Esophagus squamous epithelium (tissue), 5 donors: ENCODE data around the gene MCRIP1. TPM values are rescaled to one million over a fixed set of nuclear protein-coding genes. Genes with fewer than 3 reads are reported as not detected.

ENCODE experiments used
- DNase-seq: peaks from one replicate; lab custom pipeline; 2025; lab: John Stamatoyannopoulos, UW
- H3K27ac ChIP-seq, 4 donors: fragments of 200-600 bp; sonication (generic); one replicate each; pipeline ENCODE4 v1.5.1; 2016 to 2019; ENCODE audit warnings: mild to moderate bottlenecking in 1 of 4
- H3K27me3 ChIP-seq, 4 donors: fragments of 200-600 bp; sonication (generic); 1 replicate in 3 of 4; 2 replicates in 1 of 4; pipeline versions ENCODE4 v1.5.1 to v1.6.0; 2017 to 2021; ENCODE audit warnings: antibody characterized with exemption in 1 of 4
- H3K36me3 ChIP-seq, 3 donors: fragments of 200-600 bp; sonication (generic); one replicate each; pipeline ENCODE4 v1.5.1; 2016 to 2019
- H3K4me1 ChIP-seq, 3 donors: fragments of 200-600 bp; sonication (generic); one replicate each; pipeline ENCODE4 v1.5.1; 2017 to 2019
- H3K4me3 ChIP-seq, 4 donors: fragments of 200-600 bp; sonication (generic); 1 replicate in 3 of 4; 2 replicates in 1 of 4; pipeline ENCODE4 v1.5.1; 2016 to 2019; ENCODE audit warnings: mild to moderate bottlenecking in 2 of 4, moderate library complexity in 1 of 4
- H3K9me3 ChIP-seq, 3 donors: fragments of 200-600 bp; sonication (generic); one replicate each; pipeline ENCODE4 v1.5.1; 2016 to 2019
- CTCF ChIP-seq, 6 experiments: fragments of 450-650 bp in 4 of 6; fragments of 200-600 bp in 2 of 6; sonication (generic) in 2 of 6; IDR thresholded peaks; one replicate each; pipeline ENCODE4 v1.5.1; 2016 to 2019; ENCODE audit warnings: antibody characterized with exemption in 6 of 6, mild to moderate bottlenecking in 4 of 6, moderate library complexity in 4 of 6
- POLR2A ChIP-seq, 4 donors: fragments of 450-650 bp; IDR thresholded peaks; one replicate each; pipeline ENCODE4 v1.6.1; 2017; ENCODE audit warnings: antibody characterized with exemption in 4 of 4, mild to moderate bottlenecking in 4 of 4, moderate library complexity in 3 of 4
- WGBS, 2 donors: methylation state at CpG; one replicate each; pipeline ENCODE4 v1.1.5; 2018; 5-methylcytosine and 5-hydroxymethylcytosine counted together
- intact Hi-C: fragments of 100-400 bp; cut with DNase I; formaldehyde crosslinking; loops from one replicate; pipeline ENCODE4 v1.15.0; 2022
- total RNA-seq, 4 donors: library from RNA; depleted of rRNA; stranded (reverse); fragments of >200 nt; gene quantifications; one replicate each; pipeline ENCODE4 v1.1.0, GENCODE V29; 2016
- donor health status: DM: yes; HTN: yes; CAD: no.

MCRIP1 gene
- total RNA-seq, 4 donors from 2014 or later: 8.7 to 28.0 (median 13.2) TPM

- H3K4me3 ChIP-seq: peak overlapping the region in 2 of 4 donors; percentile 79 to 95
- H3K4me1 ChIP-seq: peaks cover 32 to 68% (median 34%) of the 10 kb centered on the region in 3 donors
- H3K27me3 ChIP-seq: no peaks in the 10 kb centered on the region
- no peak for TF ChIP-seq POLR2A (IDR thresholded peaks at IDR 0.05)
- no peak for TF ChIP-seq CTCF (IDR thresholded peaks at IDR 0.05)
- H3K27ac ChIP-seq: peak overlapping the region; percentile 88 to 95 (median 90)
- 80 to 93% methylated on average over 6 to 7 of the region's 7 CpGs for WGBS, 2 donors
- H3K36me3 ChIP-seq: no peaks in the 10 kb centered on the region
- intact Hi-C loops: no loop called here
- H3K9me3 ChIP-seq: no peaks in the 10 kb centered on the region
- no peak for DNase-seq
These were observed 1.5 kb downstream of the MCRIP1 start for GRCh38 chr17:81831563-81831956.

GRCh38 chr17:81829858-81830257 is 3.2 kb downstream of the MCRIP1 start:
- H3K36me3 ChIP-seq: no peaks in the 10 kb centered on the region
- H3K4me1 ChIP-seq: peaks cover 32 to 77% (median 34%) of the 10 kb centered on the region in 3 donors
- TF ChIP-seq POLR2A (IDR thresholded peaks at IDR 0.05) (no peak), CTCF (IDR thresholded peaks at IDR 0.05) (no peak)
- no peak for DNase-seq
- WGBS, 2 donors: 71 to 75% methylated on average over 1 to 4 of the region's 6 CpGs
- H3K9me3 ChIP-seq: no peaks in the 10 kb centered on the region
- intact Hi-C loops: no loop called here
- no peak overlapping the region for H3K4me3 ChIP-seq
- peak overlapping the region in 1 of 4 donors; percentile 52 for H3K27ac ChIP-seq
- no peaks in the 10 kb centered on the region for H3K27me3 ChIP-seq

- intact Hi-C loops: no loop called here
- TF ChIP-seq CTCF (IDR thresholded peaks at IDR 0.05) (no peak), POLR2A (IDR thresholded peaks at IDR 0.05) (no peak)
- 69 to 81% methylated on average over 5 to 7 of the region's 7 CpGs for WGBS, 2 donors
- H3K4me1 ChIP-seq: peaks cover 30 to 73% (median 32%) of the 10 kb centered on the region in 3 donors
- H3K27ac ChIP-seq: no peak overlapping the region
- H3K27me3 ChIP-seq: no peaks in the 10 kb centered on the region
- DNase-seq: no peak
- H3K4me3 ChIP-seq: no peak overlapping the region
- H3K9me3 ChIP-seq: no peaks in the 10 kb centered on the region
- peaks cover 0 to 10% (median 0%) of the 10 kb centered on the region in 3 donors for H3K36me3 ChIP-seq
These were observed 4.4 kb downstream of the MCRIP1 start for GRCh38 chr17:81828656-81829055.

GRCh38 chr17:81825841-81826466 is 7.1 kb downstream of the MCRIP1 start:
- Histone ChIP-seq H3K4me3 (no peak overlapping the region), H3K27me3 (no peaks in the 10 kb centered on the region), H3K27ac (no peak overlapping the region), H3K36me3 (peaks cover 0 to 24% (median 0%) of the 10 kb centered on the region in 3 donors), H3K4me1 (peaks cover 38 to 78% (median 40%) of the 10 kb centered on the region in 3 donors), H3K9me3 (no peaks in the 10 kb centered on the region)
- TF ChIP-seq POLR2A (IDR thresholded peaks at IDR 0.05) (no peak), CTCF (IDR thresholded peaks at IDR 0.05) (no peak)
- 74 to 86% methylated on average over 6 of the region's 11 CpGs for WGBS, 2 donors
- no peak for DNase-seq
- intact Hi-C loops: no loop called here

GRCh38 chr17:81824595-81824994 is 8.5 kb downstream of the MCRIP1 start:
- TF ChIP-seq CTCF (IDR thresholded peaks at IDR 0.05) (no peak), POLR2A (IDR thresholded peaks at IDR 0.05) (no peak)
- H3K36me3 ChIP-seq: peaks cover 0 to 24% (median 0%) of the 10 kb centered on the region in 3 donors
- H3K9me3 ChIP-seq: no peaks in the 10 kb centered on the region
- no peak for DNase-seq
- H3K27me3 ChIP-seq: peaks cover 0 to 5% (median 0%) of the 10 kb centered on the region in 4 donors
- no peak overlapping the region for H3K27ac ChIP-seq
- peaks cover 34 to 65% (median 38%) of the 10 kb centered on the region in 3 donors for H3K4me1 ChIP-seq
- intact Hi-C loops: no loop called here
- H3K4me3 ChIP-seq: no peak overlapping the region
- WGBS, 2 donors: 78 to 100% methylated on average over 1 to 6 of the region's 11 CpGs
